RKO (cell line): ENCODE results near the gene ARHGEF3.
"Not testable (repeated sequence)": the region's sequence is repeated elsewhere in the genome, so short reads cannot be mapped to it uniquely, and the experiment has no call there.

Experiments
- DNase-seq: peaks from one replicate; pipeline ENCODE4 v3.0.0-alpha.2; 2016; ENCODE audit warnings: low spot score

ARHGEF3 gene

GRCh38 chr3:56725175-56725574 lies 76.6 kb downstream of the ARHGEF3 start:
- DNase-seq = no peak

- DNase-seq = no peak
Observed at GRCh38 chr3:56724676-56725075, 77.1 kb downstream of the ARHGEF3 start.

- no peak for DNase-seq
Observed at GRCh38 chr3:56720849-56721248, 80.9 kb downstream of the ARHGEF3 start.

DNA sequence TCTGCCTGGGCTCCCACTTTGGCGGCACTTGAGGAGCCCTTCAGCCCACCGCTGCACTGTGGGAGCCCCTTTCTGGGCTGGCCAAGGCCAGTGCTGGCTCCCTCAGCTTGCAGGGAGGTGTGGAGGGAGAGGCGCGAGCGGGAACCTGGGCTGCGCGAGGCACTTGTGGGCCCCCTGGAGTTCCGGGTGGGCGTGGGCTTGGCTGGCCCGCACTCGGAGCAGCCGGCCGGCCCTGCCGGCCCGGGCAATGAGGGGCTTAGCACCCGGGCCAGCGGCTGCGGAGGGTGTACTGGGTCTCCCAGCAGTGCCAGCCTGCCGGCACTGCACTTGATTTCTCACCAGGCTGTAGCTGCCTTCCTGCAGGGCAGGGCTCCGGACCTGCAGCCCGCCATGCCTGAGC lies 82.9 kb downstream of the ARHGEF3 start:
- not testable (repeated sequence) for DNase-seq

- DNase-seq = no peak
Observed at GRCh38 chr3:56711344-56711743, 90.4 kb downstream of the ARHGEF3 start.

GRCh38 chr3:56707412-56707811 lies 94.3 kb downstream of the ARHGEF3 start:
- not testable (repeated sequence) for DNase-seq

DNA sequence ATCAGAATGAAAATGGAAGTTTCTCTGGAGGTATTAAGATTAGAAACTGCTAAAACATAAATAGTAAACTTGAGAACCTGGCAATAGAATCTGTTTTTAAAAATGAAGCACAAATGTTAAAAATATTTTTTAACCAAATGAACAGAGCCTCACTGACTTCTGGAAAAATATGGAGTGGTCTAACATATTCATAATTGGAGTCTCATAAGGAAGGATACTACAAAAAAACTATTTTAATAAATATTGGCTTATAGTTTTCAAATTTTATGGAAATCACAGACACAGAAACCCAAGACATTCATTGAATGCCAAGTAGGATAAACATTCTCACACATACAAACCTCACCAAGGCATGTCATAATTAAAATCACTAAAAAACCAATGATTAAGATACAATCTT lies 95.1 kb downstream of the ARHGEF3 start:
- DNase-seq = no peak

GRCh38 chr3:56704706-56705105 lies 97.0 kb downstream of the ARHGEF3 start:
- DNase-seq = no peak

GRCh38 chr3:56702490-56703315 lies 99.0 kb downstream of the ARHGEF3 start:
- DNase-seq = peak; percentile 83

- DNase-seq = no peak
Observed at GRCh38 chr3:56700151-56700550, 101.6 kb downstream of the ARHGEF3 start.

- DNase-seq = no peak
Observed at GRCh38 chr3:56694867-56695683, 106.7 kb downstream of the ARHGEF3 start.

- no peak for DNase-seq
Observed at GRCh38 chr3:56693750-56694149, 108.0 kb downstream of the ARHGEF3 start.

DNA sequence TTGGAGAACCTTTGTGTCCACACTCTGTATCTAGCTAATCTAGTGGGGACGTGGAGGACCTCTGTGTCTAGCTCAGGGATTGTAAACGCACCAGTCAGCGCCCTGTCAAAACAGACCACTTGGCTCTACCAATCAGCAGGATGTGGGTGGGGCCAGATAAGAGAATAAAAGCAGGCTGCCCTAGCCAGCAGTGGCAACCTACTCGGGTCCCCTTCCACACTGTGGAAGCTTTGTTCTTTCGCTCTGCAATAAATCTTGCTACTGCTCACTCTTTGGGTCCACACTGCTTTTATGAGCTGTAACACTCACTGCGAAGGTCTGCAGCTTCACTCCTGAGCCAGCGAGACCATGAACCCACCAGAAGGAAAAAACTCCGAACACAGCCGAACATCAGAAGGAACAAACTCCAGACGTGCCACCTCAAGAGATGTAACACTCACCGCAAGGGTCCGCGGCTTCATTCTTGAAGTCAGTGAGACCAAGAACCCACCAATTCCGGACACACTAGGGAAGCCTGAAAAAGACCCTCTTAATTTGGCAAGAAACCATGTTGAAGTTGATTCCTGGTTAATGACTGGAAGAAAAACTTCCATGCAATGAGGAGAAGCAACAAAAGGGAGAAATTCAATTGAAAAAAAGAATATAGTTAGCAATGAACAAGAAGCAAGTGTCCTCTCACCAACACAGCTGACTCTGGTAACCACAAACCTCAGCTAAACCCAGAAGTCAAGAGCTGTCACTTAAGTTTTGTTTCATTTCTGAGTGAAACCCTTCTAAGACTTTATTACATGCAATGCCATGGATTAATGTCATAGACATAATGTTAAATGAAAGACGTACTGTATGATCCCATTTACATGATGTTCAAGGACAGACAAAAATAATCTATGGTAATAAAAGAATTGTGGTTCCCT lies 109.0 kb downstream of the ARHGEF3 start:
- DNase-seq = not testable (repeated sequence)

DNA sequence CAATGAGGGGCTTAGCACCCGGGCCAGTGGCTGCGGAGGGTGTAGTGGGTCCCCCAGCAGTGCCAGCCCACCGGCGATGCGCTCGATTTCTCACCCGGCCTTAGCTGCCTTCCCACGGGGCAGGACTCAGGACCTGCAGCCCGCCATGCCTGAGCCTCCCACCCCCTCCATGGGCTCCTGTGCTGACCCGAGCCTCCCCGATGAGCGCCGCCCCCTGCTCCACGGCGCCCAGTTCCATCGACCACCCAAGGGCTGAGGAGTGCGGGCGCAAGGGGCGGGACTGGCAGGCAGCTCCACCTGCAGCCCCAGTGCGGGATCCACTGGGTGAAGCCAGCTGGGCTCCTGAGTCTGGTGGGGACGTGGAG lies 109.8 kb downstream of the ARHGEF3 start:
- not testable (repeated sequence) for DNase-seq

- DNase-seq = no peak
Observed at GRCh38 chr3:56691165-56692000, 110.4 kb downstream of the ARHGEF3 start.

DNA sequence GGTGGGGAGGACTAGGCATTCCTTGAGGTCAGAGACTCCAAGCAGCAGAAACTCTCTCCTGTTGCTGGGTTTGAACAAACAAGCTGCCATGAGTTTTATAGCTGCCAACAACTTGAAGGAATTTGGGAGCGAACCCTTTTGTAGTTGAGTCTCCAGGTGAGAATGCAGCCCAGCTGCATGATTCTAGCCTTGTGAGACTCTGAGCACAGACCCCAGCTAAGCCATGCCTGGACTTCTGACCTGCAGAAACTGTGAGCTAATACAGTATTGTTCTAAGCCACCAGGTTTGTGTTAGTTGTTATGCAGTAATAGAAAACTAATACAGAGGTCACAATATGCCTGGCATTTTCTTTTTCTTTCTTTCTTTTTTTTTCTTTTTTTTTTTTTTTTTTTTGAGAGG lies 112.4 kb downstream of the ARHGEF3 start:
- no peak for DNase-seq

GRCh38 chr3:56688191-56688590 lies 113.6 kb downstream of the ARHGEF3 start:
- no peak for DNase-seq

DNA sequence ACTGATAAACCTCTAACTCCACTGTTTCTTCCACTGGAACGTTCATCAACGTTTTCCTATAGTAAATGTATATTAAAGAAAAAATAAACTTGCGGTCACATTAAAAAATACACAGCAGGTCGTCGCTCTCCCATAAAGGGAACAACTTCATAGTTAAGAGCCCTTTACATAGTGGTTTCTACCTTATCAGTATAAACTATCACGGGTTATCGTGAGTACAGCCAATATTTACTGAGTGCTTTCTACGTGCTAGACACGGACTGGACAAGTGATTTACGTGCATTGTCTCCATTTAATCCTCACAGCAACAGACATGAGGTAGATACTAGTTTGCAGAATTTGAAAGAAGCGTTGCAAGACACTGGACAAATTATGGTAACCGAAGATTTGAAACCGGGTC lies 117.7 kb downstream of the ARHGEF3 start:
- DNase-seq = no peak

GRCh38 chr3:56683122-56683817 lies 118.5 kb downstream of the ARHGEF3 start, which contains the start of gene TASOR:
TASOR (minus strand) TSS chr3:56683265; CDS start chr3:56683006, 259 bp downstream.
- peak; percentile 86 for DNase-seq

DNA sequence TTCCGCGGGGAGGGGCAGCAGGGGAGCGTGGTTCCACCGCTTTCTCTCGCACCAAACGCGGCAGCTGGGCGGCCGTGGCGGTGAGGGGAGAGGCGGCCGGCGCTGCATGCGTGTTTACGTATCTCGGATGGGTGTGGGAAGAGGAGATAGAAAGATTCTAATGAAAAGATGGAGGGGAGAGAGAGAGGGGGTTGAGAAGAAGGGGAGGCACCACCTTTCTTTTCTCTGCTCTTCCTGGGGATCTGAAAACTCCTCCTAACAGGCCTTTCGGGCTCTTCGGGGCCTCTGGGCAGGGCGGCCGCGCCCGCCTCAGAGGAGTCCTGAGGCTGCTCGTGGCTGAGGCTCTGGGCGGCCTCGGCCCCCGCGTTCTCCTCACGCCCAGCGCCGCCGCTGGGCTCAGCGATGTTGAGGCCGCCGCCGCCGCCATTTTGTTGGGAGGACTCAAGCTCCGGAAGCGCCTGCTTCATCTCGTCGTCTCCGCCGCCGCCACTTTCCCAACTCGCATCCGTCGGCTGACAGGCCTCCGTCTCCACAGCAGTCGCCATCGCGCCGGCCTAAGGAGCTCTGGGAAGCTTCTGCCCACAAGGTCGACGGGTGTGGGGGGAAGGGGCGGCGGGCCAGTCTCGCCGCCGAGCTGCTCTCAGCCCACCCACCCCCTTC lies 119.2 kb downstream of the ARHGEF3 start:
- DNase-seq = peak; percentile 78
